NCI-H2107 treated with DMSO at 0.1 percent for 48 hours (cell line): Measurements from ENCODE around the gene CHST13.

ENCODE experiments used
- DNase-seq: peaks from one replicate; lab custom pipeline; 2025; ENCODE audit not compliant: unreplicated experiment; lab: John Stamatoyannopoulos, UW

The CHST13 gene

GRCh38 chr3:126552688-126553283 is 28.8 kb downstream of the CHST13 start:
- DNase-seq: no peak

- no peak for DNase-seq
Measured at GRCh38 chr3:126553284-126554084, 29.5 kb downstream of the CHST13 start.

GRCh38 chr3:126554560-126555525 is 30.9 kb downstream of the CHST13 start:
- DNase-seq: no peak

- no peak for DNase-seq
Measured at GRCh38 chr3:126555795-126556636, 32.1 kb downstream of the CHST13 start.

GRCh38 chr3:126556637-126557414 is 32.9 kb downstream of the CHST13 start:
- DNase-seq: no peak

GRCh38 chr3:126557415-126557745 is 33.4 kb downstream of the CHST13 start:
- no peak for DNase-seq

GRCh38 chr3:126557761-126558160 is 33.8 kb downstream of the CHST13 start:
- DNase-seq: no peak

- no peak for DNase-seq
Measured at GRCh38 chr3:126558336-126559071, 34.5 kb downstream of the CHST13 start, which contains the start of gene C3orf22. Gene C3orf22, minus strand, starts transcription at chr3:126558932. Its CDS starts 5,542 bp downstream, at chr3:126553390.

GRCh38 chr3:126562737-126563276 is 38.9 kb downstream of the CHST13 start:
- DNase-seq: no peak

- DNase-seq: no peak
Measured at GRCh38 chr3:126567696-126568438, 43.9 kb downstream of the CHST13 start.

GRCh38 chr3:126568776-126569342 is 44.9 kb downstream of the CHST13 start:
- no peak for DNase-seq

- no peak for DNase-seq
Measured at GRCh38 chr3:126569390-126569975, 45.5 kb downstream of the CHST13 start.

- DNase-seq: no peak
Measured at GRCh38 chr3:126570103-126570541, 46.2 kb downstream of the CHST13 start.

- no peak for DNase-seq
Measured at GRCh38 chr3:126571078-126571477, 47.1 kb downstream of the CHST13 start.

GRCh38 chr3:126573492-126574117 is 49.6 kb downstream of the CHST13 start:
- DNase-seq: no peak

- DNase-seq: no peak
Measured at GRCh38 chr3:126577261-126577660, 53.3 kb downstream of the CHST13 start.

- no peak for DNase-seq
Measured at GRCh38 chr3:126578702-126579101, 54.7 kb downstream of the CHST13 start.
